HG03460 (cell line): Measurements from ENCODE around the gene RPL10.
"Not testable (repeated sequence)": the region's sequence is repeated elsewhere in the genome, so short reads cannot be mapped to it uniquely, and the experiment has no call there.

Experiments used
- ATAC-seq: cut with Tn5 transposase; IDR thresholded peaks from one replicate; pipeline ENCODE4 v1.9.1; 2021; ENCODE audit not compliant: unreplicated experiment

RPL10 gene

DNA sequence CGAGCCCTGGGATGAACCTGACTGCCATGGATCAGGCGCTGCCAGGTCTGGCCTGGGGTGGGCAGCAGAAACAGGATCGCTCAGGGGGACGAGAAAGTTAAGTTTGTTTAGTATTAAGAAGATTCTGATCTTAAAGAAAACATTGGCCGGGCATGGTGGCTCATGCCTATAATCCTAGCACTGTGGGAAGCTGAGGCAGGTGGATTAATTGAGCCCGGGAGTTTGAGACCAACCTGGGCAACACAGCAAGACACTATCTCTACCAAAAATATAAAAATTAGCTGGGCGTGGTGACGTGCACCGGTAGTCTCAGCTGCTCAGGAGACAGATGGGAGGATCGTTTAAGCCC lies 23.0 kb upstream of the RPL10 start:
- no peak for ATAC-seq

DNA sequence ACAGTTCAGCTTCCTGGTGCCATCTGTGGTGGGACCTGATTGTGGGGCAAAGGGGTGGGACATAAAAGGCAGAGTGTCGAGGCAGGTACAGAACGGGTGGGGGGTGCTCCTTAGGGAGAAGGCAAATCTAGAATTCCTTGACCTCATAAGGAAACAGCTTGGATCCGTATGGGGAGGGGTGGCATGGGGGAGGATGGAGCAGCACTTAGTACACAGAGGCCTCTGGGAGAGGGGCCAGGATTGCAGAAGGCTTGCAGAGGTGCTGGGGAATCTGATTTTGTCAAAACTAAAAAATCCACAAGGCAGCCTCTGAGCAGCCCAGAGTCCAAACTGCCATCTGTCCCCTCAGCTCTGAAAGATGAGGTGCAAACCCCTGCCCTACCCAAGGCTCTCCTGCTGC lies 21.4 kb upstream of the RPL10 start:
- no peak for ATAC-seq

DNA sequence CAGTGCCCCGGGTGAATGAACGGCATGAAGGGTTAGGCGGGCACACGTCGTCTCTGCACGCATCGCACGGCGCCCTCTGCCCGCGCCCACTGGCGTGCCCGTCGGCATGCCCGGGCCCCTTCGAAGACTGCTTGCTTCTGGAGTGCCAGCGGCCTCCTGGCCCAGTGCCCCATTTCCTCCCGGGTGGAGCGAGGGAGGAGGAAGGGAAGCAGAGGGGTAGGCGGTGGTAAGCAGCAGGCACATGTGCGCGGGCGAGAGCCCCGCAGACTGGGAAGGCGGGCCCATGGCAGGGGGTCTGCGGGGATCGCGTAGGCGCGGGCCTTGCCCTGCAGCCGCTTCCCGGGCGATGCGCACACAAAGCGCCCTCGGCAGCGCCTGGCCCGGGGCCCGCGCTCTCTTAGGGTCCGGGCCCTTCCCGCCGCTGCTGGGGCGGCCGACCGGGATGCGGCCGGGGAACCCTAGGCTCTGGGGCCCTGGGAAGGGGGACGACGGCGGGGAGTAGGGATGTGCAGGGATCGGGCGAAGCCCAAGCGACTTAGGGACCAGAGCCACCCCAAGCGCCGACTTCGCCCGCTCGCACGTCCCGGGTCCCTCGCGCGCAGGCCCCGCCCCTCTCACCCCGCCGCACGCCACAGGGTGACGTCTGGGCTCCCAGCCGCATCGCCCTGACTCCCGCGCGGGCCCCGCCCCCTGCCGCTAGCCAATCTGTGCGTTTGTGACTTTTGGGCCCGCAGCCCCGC lies 19.9 kb upstream of the RPL10 start:
- peak; percentile 0 for ATAC-seq

DNA sequence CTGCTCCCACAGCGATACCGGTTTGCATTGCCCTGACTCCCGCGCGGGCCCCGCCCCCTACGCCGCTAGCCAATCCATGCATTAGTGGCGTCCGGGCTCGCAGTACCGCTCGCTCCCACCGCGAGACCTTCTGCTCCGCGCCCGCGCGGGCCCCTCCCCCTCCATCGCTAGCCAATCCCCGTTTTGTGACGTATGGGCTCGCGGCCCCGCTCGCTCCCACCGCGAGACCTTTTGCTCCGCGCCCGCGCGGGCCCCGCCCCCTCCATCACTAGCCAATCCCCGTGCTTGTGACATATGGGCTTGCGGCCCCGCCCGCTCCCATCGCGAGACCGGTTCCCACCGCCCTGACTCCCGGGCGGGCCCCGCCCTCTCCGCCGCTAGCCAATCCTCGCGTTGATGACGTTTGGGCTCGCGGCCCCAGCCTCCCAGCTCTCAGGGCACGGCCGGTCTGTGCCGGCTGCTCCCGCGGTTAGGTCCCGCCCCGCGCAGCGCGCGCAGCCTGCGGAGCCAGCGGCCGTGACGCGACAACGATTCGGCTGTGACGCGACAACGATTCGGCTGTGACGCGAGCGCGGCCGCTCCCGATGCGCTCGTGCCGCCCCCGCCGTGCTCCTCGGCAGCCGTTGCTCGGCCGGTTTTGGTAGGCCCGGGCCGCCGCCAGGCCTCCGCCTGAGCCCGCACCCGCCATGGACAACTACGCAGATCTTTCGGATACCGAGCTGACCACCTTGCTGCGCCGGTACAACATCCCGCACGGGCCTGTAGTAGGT lies 19.2 kb upstream of the RPL10 start, which contains the start of gene EMD:
TSS of gene EMD (plus strand) at position 497 of the 770 bp plus-strand sequence. CDS start at position 687, 190 bp downstream.
- peak; percentile 76 for ATAC-seq

DNA sequence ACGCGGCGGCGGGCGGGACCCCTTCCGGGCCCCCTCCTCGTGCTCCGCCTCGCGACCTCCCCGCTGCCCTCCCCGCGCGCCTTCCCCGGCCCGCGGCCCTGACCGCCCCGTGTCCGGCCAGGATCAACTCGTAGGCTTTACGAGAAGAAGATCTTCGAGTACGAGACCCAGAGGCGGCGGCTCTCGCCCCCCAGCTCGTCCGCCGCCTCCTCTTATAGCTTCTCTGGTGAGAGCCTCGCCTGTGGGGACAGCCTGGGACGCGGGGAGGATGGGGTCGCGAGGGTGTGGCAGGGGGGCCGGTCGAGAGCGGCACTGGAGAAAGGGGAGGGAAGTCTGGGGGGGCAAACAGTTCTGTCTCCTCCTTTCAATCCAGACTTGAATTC lies 18.6 kb upstream of the RPL10 start:
- ATAC-seq: no peak

DNA sequence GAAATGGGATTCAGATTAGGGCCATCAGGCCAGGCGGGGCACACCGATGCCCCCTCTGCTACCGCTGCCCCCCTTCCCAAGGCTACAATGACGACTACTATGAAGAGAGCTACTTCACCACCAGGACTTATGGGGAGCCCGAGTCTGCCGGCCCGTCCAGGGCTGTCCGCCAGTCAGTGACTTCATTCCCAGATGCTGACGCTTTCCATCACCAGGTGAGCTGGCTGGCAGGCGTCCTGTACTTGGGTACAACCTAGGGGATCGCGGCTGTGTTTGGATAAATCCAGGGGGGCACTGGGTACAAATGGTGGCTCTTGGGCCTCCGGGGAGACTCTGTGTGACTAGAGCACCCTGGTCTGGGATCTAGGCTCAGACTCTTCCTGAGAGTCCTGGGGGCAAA lies 18.0 kb upstream of the RPL10 start:
- no peak for ATAC-seq

DNA sequence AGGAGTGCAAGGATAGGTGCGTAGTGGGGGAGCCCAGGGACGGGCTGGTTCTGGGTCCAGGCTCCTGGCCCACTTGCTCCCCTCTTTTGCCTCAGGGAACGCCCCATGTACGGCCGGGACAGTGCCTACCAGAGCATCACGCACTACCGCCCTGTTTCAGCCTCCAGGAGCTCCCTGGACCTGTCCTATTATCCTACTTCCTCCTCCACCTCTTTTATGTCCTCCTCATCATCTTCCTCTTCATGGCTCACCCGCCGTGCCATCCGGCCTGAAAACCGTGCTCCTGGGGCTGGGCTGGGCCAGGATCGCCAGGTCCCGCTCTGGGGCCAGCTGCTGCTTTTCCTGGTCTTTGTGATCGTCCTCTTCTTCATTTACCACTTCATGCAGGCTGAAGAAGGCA lies 17.4 kb upstream of the RPL10 start:
- ATAC-seq: no peak

GRCh38 chrX:154381271-154381670 lies 16.9 kb upstream of the RPL10 start:
- no peak for ATAC-seq

- ATAC-seq: no peak
Measured at GRCh38 chrX:154382483-154383069, 15.6 kb upstream of the RPL10 start.

- no peak for ATAC-seq
Measured at GRCh38 chrX:154383359-154384283, 14.6 kb upstream of the RPL10 start.

- no peak for ATAC-seq
Measured at GRCh38 chrX:154384284-154384892, 13.8 kb upstream of the RPL10 start.

- peak; percentile 23 for ATAC-seq
Measured at GRCh38 chrX:154388094-154388493, 10.1 kb upstream of the RPL10 start.

- ATAC-seq: not testable (repeated sequence)
Measured at GRCh38 chrX:154388649-154389048, 9.5 kb upstream of the RPL10 start.

GRCh38 chrX:154389812-154390747 lies 8.1 kb upstream of the RPL10 start:
- ATAC-seq: peak; percentile 73

- ATAC-seq: not testable (repeated sequence)
Measured at GRCh38 chrX:154396363-154396762, 1.8 kb upstream of the RPL10 start.

DNA sequence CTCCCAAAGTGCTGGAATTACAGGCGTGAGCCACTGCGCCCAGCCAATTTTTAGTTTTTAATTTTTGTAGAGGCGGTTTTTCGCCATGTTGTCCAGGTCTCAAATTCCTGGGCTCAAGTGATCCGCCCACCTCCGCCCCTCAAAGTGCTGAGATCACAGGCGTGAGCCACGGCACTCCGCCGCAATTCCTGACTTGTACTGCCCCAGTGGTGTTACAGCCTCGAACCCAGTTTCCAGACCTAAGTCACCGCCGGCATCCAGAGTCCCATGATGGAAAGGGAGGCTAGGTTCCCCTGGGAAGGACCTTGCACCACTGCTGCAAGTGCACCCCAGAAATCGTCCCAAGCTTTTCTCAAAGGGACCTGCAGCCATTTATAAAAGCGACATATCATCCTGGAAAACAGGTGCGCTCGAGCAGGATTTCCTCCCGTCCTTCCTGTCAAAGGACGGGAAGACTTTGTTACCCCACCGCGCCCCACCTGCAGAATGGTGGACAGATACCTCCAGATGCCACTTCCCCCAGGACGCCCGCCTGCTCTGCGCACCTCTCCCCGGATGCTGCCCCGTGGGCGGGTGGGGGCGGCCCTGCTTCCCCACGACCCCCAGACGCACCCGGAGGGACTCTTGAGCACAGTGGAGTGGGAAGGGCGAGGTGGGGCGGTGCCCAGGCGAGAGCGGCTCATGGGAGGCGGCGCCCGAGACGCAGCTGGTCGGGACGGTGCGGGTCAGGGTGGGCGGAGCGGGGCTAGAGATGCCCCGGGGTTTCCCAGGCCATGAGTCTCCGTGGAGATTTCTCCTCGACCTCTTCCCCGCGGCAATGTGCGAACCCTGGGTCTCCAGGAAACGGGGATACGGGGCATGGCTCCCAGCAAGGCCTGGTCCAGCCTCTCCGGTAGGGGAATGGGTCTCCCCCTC lies 947 bp upstream of the RPL10 start:
- ATAC-seq: peak; percentile 53

DNA sequence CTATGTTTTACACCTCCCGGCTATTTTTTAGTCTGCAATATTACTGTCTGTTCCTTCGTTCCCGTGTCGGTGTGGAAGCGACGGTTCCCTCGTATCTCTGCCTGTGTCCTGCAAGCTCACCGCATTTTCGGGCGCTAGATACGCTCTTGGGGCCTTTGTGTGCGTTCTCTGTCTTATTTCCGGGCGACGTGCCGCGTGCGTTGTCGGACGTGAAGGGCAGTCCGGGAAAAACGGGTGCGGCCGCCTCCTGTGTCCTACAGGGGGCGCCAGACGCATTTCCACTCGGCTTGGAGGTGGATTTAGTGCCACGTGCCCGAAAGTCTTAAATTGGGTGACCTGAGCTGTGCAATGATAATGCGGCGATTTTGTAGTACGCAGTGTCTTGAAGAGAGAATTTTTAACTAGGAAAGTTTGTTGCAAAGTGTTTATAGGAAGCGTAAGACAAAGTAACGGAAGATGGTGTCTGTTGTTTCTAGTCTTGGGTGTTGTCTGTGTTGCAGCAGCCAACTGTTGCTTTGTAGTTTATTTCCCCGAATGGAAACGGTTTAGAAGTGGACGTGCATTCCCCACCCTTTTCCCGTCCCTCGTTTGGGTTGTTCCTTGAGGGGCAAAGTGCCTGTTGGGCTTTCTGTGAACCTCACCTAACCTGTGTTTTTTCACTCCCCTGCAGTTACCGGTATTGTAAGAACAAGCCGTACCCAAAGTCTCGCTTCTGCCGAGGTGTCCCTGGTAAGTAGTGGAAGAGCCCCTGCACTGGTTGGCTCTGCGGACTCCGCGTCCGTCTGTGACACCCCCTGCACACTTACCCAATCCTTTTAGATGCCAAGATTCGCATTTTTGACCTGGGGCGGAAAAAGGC lies 720 bp downstream of the RPL10 start:
- ATAC-seq: peak; percentile 24
